ENCODE measurements around the gene EHHADH. TPM values are rescaled to one million over a fixed set of nuclear protein-coding genes. Genes with fewer than 3 reads are reported as not detected.
A peak's percentile ranks its signal among the peaks of the same experiment; 100 is the strongest.

Gene EHHADH
- total RNA-seq, 2 donors from 2014 or later, result 1.9 to 3.4 TPM

DNA sequence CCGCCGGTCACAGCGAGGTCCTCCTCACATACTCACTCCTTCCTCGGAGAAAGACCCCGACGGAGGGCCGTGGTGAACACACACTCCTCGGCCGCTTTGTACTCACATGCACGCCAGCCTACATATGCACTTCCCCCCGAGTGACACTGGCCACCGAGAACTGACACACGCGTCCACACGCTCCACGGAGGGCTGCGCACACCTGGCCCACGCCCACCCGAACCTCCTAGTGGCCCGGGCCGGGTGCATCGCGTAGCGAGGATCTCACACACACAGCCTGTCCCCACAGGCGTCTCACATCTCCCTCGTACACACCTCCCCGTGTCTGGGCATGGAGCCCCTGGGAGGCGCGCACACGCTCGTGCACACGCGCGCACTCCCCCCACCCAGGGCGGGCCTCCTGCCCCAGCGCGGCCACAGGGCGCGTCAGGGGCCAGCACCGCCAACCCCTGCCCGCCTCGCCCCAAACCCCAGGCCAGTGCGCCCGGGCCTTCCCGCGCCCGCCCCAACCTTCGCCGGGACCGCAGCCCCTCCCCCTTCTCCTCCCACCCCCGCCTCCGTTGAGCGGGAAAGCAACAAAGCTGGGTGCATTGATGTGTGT, 100.6 kb downstream of the EHHADH start:
- peaks cover 33% of the 10 kb centered on the region for H3K27me3 Mint-ChIP-seq
- no peak overlapping the region for H3K4me3 Mint-ChIP-seq
- H3K9me3 Mint-ChIP-seq, result no peaks in the 10 kb centered on the region

GRCh38 chr3:185152410-185153170, 101.3 kb downstream of the EHHADH start, which contains the start of gene C3orf70:
C3orf70 (minus strand) TSS chr3:185153060; CDS start chr3:185152823, 237 bp downstream.
- Mint-ChIP-seq H3K4me1 (no peaks in the 10 kb centered on the region), H3K4me3 (no peak within 1 kb of the TSS), H3K27ac (no peak within 1 kb of the TSS), H3K36me3 (ENCODE audit: low read depth) (no peaks in the 10 kb centered on the region), H3K9me3 (no peaks in the 10 kb centered on the region), H3K27me3 (peaks cover 31% of the 10 kb centered on the region)
- peak; percentile 57 for ATAC-seq (replicated peaks)

More for the DNA sequence above, 100.6 kb downstream of the EHHADH start:
- Mint-ChIP-seq H3K36me3 (ENCODE audit: low read depth) (no peaks in the 10 kb centered on the region), H3K4me1 (no peaks in the 10 kb centered on the region), H3K27ac (no peak overlapping the region)
- ATAC-seq (replicated peaks), result peak; percentile 21

- Mint-ChIP-seq H3K27ac (no peak overlapping the region), H3K4me1 (no peaks in the 10 kb centered on the region), H3K4me3 (no peak overlapping the region), H3K27me3 (peaks cover 30% of the 10 kb centered on the region), H3K9me3 (no peaks in the 10 kb centered on the region), H3K36me3 (ENCODE audit: low read depth) (no peaks in the 10 kb centered on the region)
- ATAC-seq (replicated peaks), result no peak
Observed at GRCh38 chr3:185151964-185152409, 101.9 kb downstream of the EHHADH start.

- no peaks in the 10 kb centered on the region for H3K9me3 Mint-ChIP-seq
- H3K27me3 Mint-ChIP-seq, result peaks cover 23% of the 10 kb centered on the region
- ATAC-seq (replicated peaks), result no peak
- no peak overlapping the region for H3K27ac Mint-ChIP-seq
- H3K36me3 Mint-ChIP-seq (ENCODE audit: low read depth), result no peaks in the 10 kb centered on the region
- H3K4me3 Mint-ChIP-seq, result no peak overlapping the region
- no peaks in the 10 kb centered on the region for H3K4me1 Mint-ChIP-seq
Observed at GRCh38 chr3:185151101-185151963, 102.5 kb downstream of the EHHADH start.

GRCh38 chr3:185150561-185150960, 103.3 kb downstream of the EHHADH start:
- no peak for ATAC-seq (replicated peaks)
- Mint-ChIP-seq H3K36me3 (ENCODE audit: low read depth) (no peaks in the 10 kb centered on the region), H3K27me3 (peaks cover 23% of the 10 kb centered on the region), H3K9me3 (no peaks in the 10 kb centered on the region), H3K4me3 (no peak overlapping the region), H3K4me1 (no peaks in the 10 kb centered on the region), H3K27ac (no peak overlapping the region)

DNA sequence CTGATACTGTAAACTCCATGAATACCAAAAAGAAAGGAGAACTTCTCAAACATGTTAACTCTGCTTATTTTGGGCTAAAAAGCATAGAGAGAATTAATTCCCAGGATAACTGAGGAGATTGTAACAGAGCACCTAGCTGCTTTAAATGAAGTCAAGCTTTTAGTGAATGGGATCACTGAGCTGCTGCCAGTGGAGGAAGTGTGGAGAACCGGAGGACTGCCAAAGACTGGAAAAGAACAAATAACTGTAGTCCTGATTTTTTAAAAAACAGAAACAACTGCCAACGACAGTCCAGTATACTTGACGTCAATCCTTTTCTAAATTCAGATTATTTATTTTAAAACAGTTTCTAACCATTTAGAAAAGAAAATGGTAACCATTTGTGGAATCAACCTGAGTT, 104.3 kb downstream of the EHHADH start:
- H3K27me3 Mint-ChIP-seq, result peaks cover 23% of the 10 kb centered on the region
- no peaks in the 10 kb centered on the region for H3K4me1 Mint-ChIP-seq
- H3K9me3 Mint-ChIP-seq, result no peaks in the 10 kb centered on the region
- no peak overlapping the region for H3K27ac Mint-ChIP-seq
- H3K4me3 Mint-ChIP-seq, result no peak overlapping the region
- ATAC-seq (replicated peaks), result no peak
- no peaks in the 10 kb centered on the region for H3K36me3 Mint-ChIP-seq (ENCODE audit: low read depth)

DNA sequence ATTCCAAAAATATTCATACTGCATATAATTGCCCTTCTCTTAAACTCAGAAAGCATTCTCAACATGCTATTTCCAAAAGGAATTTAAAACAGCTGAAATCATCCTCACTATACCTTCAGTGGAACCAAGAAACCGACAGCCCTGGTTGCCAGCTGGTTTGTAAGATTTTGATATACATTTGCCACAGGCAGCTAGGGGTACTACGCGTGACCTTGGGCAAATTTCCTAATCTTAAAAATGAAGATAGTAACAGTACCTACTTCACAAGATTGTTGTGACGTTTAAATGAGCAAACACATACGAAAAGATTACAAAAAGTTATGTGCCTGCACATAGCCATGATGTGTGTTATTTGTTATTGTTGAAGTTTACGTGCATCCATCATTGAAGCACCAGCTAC, 108.3 kb downstream of the EHHADH start:
- no peaks in the 10 kb centered on the region for H3K4me1 Mint-ChIP-seq
- H3K36me3 Mint-ChIP-seq (ENCODE audit: low read depth), result no peaks in the 10 kb centered on the region
- H3K9me3 Mint-ChIP-seq, result no peaks in the 10 kb centered on the region
- ATAC-seq (replicated peaks), result no peak
- H3K4me3 Mint-ChIP-seq, result no peak overlapping the region
- H3K27ac Mint-ChIP-seq, result no peak overlapping the region
- H3K27me3 Mint-ChIP-seq, result peaks cover 10% of the 10 kb centered on the region

GRCh38 chr3:185144784-185145183, 109.1 kb downstream of the EHHADH start:
- no peak overlapping the region for H3K4me3 Mint-ChIP-seq
- no peaks in the 10 kb centered on the region for H3K4me1 Mint-ChIP-seq
- no peak for ATAC-seq (replicated peaks)
- no peak overlapping the region for H3K27ac Mint-ChIP-seq
- H3K27me3 Mint-ChIP-seq, result peaks cover 7% of the 10 kb centered on the region
- H3K36me3 Mint-ChIP-seq (ENCODE audit: low read depth), result no peaks in the 10 kb centered on the region
- no peaks in the 10 kb centered on the region for H3K9me3 Mint-ChIP-seq

Other genes starting within 250 kb of the EHHADH start
- gene C3orf70, start 101.0 kb downstream of the EHHADH start, total RNA-seq, result under 1 TPM in 1 of 2 donors, not detected in 1; 0.04 TPM
- 10 to 100 TPM; 17.9 to 22.2 TPM for gene MAP3K13, start 109.1 kb upstream of the EHHADH start, total RNA-seq
- 10 to 100 TPM; 30.6 to 49.9 TPM for gene TMEM41A, start 245.0 kb upstream of the EHHADH start, total RNA-seq

Data from activated T-helper 17 cell treated with anti-CD3 and anti-CD28 coated beads, Interleukin-2, amount 50 U/mL, for 72 hours (primary cell).